ENCODE measurements around the gene ELFN2.

- TF ChIP-seq CTCF (IDR thresholded peaks at IDR 0.05; ENCODE audit: poor library complexity) (no peak), EZH2phosphoT487 (IDR thresholded peaks at IDR 0.05; ENCODE audit: low read depth, severe bottlenecking, unreplicated experiment) (no peak), EZH2 (IDR thresholded peaks at IDR 0.05; ENCODE audit: borderline replicate concordance) (no peak)
Observed at GRCh38 chr22:37425369-37425768, 1.9 kb downstream of the ELFN2 start.
